ENCODE measurements around the gene PLSCR1.
"Not testable (repeated sequence)": the region's sequence is repeated elsewhere in the genome, so short reads cannot be mapped to it uniquely, and the experiment has no call there.

The PLSCR1 gene

GRCh38 chr3:146513386-146514051 lies 30.9 kb downstream of the PLSCR1 start:
- DNase-seq (ENCODE audit: low read depth) = no peak

- DNase-seq (ENCODE audit: low read depth) = no peak
Observed at GRCh38 chr3:146511402-146512134, 32.8 kb downstream of the PLSCR1 start.

GRCh38 chr3:146507331-146508120 lies 36.9 kb downstream of the PLSCR1 start:
- DNase-seq (ENCODE audit: low read depth) = no peak

GRCh38 chr3:146505516-146505915 lies 38.9 kb downstream of the PLSCR1 start:
- no peak for DNase-seq (ENCODE audit: low read depth)

- DNase-seq (ENCODE audit: low read depth) = no peak
Observed at GRCh38 chr3:146504498-146505197, 39.8 kb downstream of the PLSCR1 start.

GRCh38 chr3:146503461-146504202 lies 40.8 kb downstream of the PLSCR1 start:
- no peak for DNase-seq (ENCODE audit: low read depth)

- no peak for DNase-seq (ENCODE audit: low read depth)
Observed at GRCh38 chr3:146502887-146503460, 41.4 kb downstream of the PLSCR1 start.

GRCh38 chr3:146501752-146502151 lies 42.7 kb downstream of the PLSCR1 start:
- DNase-seq (ENCODE audit: low read depth) = no peak

- no peak for DNase-seq (ENCODE audit: low read depth)
Observed at GRCh38 chr3:146499701-146500100, 44.7 kb downstream of the PLSCR1 start.

GRCh38 chr3:146498002-146498736 lies 46.2 kb downstream of the PLSCR1 start:
- no peak for DNase-seq (ENCODE audit: low read depth)

GRCh38 chr3:146497145-146497843 lies 47.1 kb downstream of the PLSCR1 start:
- DNase-seq (ENCODE audit: low read depth) = not testable (repeated sequence)

GRCh38 chr3:146496726-146497125 lies 47.7 kb downstream of the PLSCR1 start:
- no peak for DNase-seq (ENCODE audit: low read depth)

- DNase-seq (ENCODE audit: low read depth) = no peak
Observed at GRCh38 chr3:146496251-146496650, 48.2 kb downstream of the PLSCR1 start.

- no peak for DNase-seq (ENCODE audit: low read depth)
Observed at GRCh38 chr3:146493761-146494160, 50.6 kb downstream of the PLSCR1 start.

GRCh38 chr3:146493221-146493620 lies 51.2 kb downstream of the PLSCR1 start:
- DNase-seq (ENCODE audit: low read depth) = no peak

GRCh38 chr3:146491303-146491702 lies 53.1 kb downstream of the PLSCR1 start:
- DNase-seq (ENCODE audit: low read depth) = no peak

- no peak for DNase-seq (ENCODE audit: low read depth)
Observed at GRCh38 chr3:146485297-146485696, 59.1 kb downstream of the PLSCR1 start.

- no peak for DNase-seq (ENCODE audit: low read depth)
Observed at GRCh38 chr3:146476094-146476740, 68.2 kb downstream of the PLSCR1 start.

GRCh38 chr3:146474976-146475375 lies 69.4 kb downstream of the PLSCR1 start:
- DNase-seq (ENCODE audit: low read depth) = not testable (repeated sequence)

All from activated T-cell treated with anti-CD3 and anti-CD28 coated beads for 1 hour (primary cell).